ENCODE data around the gene LPCAT2.

- TF ChIP-seq, protein P1, sequence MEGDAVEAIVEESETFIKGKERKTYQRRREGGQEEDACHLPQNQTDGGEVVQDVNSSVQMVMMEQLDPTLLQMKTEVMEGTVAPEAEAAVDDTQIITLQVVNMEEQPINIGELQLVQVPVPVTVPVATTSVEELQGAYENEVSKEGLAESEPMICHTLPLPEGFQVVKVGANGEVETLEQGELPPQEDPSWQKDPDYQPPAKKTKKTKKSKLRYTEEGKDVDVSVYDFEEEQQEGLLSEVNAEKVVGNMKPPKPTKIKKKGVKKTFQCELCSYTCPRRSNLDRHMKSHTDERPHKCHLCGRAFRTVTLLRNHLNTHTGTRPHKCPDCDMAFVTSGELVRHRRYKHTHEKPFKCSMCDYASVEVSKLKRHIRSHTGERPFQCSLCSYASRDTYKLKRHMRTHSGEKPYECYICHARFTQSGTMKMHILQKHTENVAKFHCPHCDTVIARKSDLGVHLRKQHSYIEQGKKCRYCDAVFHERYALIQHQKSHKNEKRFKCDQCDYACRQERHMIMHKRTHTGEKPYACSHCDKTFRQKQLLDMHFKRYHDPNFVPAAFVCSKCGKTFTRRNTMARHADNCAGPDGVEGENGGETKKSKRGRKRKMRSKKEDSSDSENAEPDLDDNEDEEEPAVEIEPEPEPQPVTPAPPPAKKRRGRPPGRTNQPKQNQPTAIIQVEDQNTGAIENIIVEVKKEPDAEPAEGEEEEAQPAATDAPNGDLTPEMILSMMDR (conservative IDR thresholded peaks at IDR 0.05; ENCODE audit: low read depth in 2 of 2) = no peak
- TF ChIP-seq, protein P2, sequence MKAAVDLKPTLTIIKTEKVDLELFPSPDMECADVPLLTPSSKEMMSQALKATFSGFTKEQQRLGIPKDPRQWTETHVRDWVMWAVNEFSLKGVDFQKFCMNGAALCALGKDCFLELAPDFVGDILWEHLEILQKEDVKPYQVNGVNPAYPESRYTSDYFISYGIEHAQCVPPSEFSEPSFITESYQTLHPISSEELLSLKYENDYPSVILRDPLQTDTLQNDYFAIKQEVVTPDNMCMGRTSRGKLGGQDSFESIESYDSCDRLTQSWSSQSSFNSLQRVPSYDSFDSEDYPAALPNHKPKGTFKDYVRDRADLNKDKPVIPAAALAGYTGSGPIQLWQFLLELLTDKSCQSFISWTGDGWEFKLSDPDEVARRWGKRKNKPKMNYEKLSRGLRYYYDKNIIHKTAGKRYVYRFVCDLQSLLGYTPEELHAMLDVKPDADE (IDR thresholded peaks at IDR 0.05) = no peak
- TF ChIP-seq EZH2 (IDR thresholded peaks at IDR 0.05; ENCODE audit: low read depth, unreplicated experiment) (no peak), POLR2AphosphoS5 (IDR thresholded peaks at IDR 0.05; ENCODE audit: low read depth) (no peak), EZH2phosphoT487 (IDR thresholded peaks at IDR 0.05; ENCODE audit: unreplicated experiment) (no peak), ZNF462 (CRISPR knock-in tag; IDR thresholded peaks at IDR 0.05) (no peak)
These were observed 50.4 kb downstream of the LPCAT2 start for GRCh38 chr16:55559233-55559632.
